GM12875 (cell line): ENCODE measurements around the gene DIAPH2.

Source experiments
- H3K4me3 ChIP-seq: one replicate; pipeline ENCODE4 v1.5.1; 2011; ENCODE audit warnings: low read depth, low read length, control low read depth
- TF ChIP-seq, protein P1 (sequence below): IDR thresholded peaks from 2 replicates; pipeline ENCODE4 v1.5.1; 2011; ENCODE audit warnings: low read depth, mild to moderate bottlenecking, control low read depth, inconsistent platforms, low read length, moderate library complexity, borderline replicate concordance; ENCODE audit not compliant: insufficient read depth

DIAPH2 gene

DNA sequence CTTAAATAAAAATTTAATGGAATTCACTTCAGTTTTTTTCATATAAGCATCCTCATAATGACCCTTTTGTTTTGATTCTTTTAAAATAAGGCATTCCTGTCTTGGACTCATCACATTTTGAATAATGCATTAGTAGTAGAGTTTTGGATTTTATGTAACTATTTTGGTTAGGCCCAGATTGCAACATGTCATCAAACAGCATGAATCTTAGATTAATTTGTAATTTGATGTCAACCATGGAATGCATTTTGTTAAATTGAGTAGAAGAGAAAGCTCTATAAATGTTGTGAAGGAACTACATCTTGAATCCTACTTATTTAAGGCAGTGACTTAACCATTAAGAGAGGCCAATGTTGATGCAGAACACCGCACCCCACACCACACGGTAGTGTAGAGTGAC, 3.1 kb downstream of the DIAPH2 start:
- TF ChIP-seq, protein P1, sequence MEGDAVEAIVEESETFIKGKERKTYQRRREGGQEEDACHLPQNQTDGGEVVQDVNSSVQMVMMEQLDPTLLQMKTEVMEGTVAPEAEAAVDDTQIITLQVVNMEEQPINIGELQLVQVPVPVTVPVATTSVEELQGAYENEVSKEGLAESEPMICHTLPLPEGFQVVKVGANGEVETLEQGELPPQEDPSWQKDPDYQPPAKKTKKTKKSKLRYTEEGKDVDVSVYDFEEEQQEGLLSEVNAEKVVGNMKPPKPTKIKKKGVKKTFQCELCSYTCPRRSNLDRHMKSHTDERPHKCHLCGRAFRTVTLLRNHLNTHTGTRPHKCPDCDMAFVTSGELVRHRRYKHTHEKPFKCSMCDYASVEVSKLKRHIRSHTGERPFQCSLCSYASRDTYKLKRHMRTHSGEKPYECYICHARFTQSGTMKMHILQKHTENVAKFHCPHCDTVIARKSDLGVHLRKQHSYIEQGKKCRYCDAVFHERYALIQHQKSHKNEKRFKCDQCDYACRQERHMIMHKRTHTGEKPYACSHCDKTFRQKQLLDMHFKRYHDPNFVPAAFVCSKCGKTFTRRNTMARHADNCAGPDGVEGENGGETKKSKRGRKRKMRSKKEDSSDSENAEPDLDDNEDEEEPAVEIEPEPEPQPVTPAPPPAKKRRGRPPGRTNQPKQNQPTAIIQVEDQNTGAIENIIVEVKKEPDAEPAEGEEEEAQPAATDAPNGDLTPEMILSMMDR = no peak
- H3K4me3 ChIP-seq = no peak overlapping the region

DNA sequence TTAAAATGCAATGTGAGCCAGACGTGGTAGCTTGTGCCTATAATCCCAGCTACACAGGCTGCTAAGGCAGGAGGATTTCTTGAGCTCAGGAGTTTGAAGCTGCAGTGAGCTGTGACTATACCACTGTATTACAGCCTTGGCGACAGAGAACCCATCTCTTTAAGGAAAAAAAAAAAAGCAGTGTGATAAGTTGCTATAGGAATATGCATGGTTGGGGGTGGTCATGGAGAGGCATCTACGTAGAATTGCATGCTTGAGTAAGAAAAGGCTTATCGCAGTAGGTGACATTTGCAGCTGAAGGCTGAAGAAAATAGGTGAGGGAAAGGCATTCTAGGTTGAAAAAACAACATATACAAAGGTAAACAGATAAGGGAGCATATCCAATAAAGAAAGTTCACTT, 4.1 kb downstream of the DIAPH2 start:
- no peak overlapping the region for H3K4me3 ChIP-seq
- TF ChIP-seq, protein P1 = no peak

DNA sequence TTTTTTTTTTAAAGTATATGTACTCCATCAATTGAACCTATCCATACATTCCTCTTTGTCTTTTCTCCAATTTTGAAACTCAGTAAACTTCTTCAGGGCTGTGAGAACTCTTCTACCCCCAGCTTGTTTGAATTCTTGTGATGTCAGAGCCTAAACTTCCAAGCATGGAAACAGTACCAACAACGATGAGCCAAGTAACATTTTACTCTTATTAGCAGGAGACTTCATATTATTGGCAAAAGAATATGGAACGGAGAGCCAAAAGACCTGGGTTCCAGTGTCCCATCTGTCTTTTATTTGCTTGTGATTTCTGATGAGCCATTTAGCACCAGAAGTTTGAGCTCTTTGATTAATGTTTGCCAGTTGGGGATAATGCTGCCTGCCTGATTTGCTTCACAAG, 5.3 kb downstream of the DIAPH2 start:
- TF ChIP-seq, protein P1 = no peak
- H3K4me3 ChIP-seq = no peak overlapping the region

DNA sequence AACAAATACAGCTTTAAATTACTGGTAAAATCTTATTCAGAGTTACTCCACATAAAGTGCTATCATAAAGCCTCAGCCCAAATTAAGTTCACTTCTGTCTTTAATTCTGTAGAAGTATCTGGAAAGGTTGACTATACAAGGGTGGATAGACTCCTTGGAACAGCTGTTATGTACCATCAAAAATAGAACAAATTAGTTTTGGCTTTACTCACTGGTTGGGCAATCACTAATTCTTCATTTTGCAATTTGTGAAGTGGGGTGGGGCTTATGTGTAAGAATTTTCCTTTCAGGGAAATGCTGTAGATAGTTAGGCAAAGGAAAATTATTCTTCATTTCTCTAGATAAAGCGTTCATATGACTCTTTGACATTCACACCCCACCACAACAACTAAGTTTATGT, 7.8 kb downstream of the DIAPH2 start:
- no peak overlapping the region for H3K4me3 ChIP-seq
- TF ChIP-seq, protein P1 = no peak

DNA sequence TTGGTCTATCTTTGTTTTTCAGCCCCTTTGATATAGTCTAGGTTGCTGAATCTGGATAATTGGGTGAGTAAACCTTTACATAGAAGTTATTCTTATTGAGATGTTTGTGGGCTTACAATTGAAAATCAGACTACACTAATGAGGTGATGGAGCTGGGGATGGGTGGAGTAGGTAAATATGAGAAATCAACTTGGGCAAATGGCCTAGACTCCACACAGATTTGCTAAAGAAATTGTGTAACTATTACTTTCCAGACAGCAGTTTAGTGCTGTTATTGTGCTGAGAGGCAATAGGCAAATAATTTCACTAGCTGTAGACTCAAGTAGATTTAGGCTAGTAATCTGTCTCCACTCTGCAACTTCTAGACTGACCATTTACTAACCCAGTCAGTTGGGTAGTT, 8.2 kb downstream of the DIAPH2 start:
- H3K4me3 ChIP-seq = no peak overlapping the region

DNA sequence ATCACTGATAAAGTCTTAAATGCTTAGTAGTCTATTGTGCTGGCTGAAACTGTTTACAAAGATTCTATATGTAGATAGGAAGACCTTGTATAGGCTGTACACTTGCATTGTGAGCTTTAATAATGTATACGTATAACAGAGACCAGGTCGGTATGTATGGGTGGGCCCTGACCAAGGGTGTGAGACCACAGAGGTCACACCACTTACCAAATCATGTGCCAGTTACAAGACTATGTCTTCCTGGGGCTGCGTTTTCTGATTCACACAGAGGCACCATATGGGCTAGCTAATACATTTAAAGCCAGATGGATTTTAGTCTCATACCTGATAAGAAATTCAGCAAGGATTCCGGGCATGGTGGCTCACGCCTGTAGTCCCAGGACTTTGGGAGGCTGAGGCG, 8.8 kb downstream of the DIAPH2 start:
- no peak overlapping the region for H3K4me3 ChIP-seq
- TF ChIP-seq, protein P1 = no peak

More for the DNA sequence above, 8.2 kb downstream of the DIAPH2 start:
- TF ChIP-seq, protein P1 = no peak

DNA sequence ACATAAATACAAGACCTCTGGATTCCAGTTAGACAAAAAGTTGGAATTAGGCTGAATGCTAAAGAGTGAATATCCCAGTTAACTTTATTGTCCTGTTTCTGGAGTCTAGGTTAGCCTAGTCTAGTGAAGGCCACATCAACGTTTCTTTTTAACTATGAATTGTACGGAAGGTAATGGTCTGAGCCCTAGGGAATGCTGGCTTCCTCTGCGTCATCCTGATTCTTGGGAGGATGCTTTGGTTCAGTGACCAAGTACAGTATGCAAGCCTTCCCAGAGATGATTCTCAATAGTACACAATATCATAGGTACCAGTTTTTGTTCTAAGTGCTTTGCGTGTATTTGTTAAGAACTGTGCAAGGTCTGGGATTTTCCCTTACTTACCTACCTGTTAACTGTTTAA, 11.8 kb downstream of the DIAPH2 start:
- TF ChIP-seq, protein P1 = no peak

More for the DNA sequence above, 11.8 kb downstream of the DIAPH2 start:
- no peak overlapping the region for H3K4me3 ChIP-seq
